ENCODE data around the gene STK17A.
A peak's percentile ranks its signal among the peaks of the same experiment; 100 is the strongest.

The STK17A gene

DNA sequence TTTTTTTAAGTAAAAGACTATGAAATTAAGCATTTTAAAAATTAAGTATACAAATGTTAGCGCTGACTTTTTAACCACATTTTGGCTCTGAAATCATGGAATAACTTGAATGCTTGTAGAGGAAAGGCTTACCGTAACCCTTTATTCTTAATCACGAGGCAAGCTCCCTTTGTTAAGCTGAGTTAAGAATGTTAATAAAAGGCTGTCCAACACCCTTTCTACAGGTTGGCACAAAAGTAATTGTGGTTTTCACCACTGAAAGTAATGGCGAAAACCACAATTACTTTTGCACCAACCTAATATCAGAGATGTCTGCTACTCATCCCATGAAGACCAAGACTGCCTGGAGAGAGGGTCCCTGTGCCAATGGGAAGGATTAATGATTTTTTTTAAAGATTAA, 70.6 kb downstream of the STK17A start:
- ATAC-seq (ENCODE audit: insufficient read depth, low read depth) (no peak), DNase-seq (no peak)
- H3K27me3 ChIP-seq (ENCODE audit: insufficient read depth, low read length, poor library complexity) = no peaks in the 10 kb centered on the region
- H3K4me3 ChIP-seq (ENCODE audit: low read depth in 1 of 2, low read length in 2 of 2) = no peak overlapping the region
- no peak overlapping the region for H2AFZ ChIP-seq (ENCODE audit: low read depth, low read length)
- H4K20me1 ChIP-seq (ENCODE audit: insufficient read depth, low read length) = peaks cover 52% of the 10 kb centered on the region
- peaks cover 72% of the 10 kb centered on the region for H3K79me2 ChIP-seq (ENCODE audit: insufficient read depth, low read length)
- H3K36me3 ChIP-seq (ENCODE audit: insufficient read depth, low read length) = peaks cover 19% of the 10 kb centered on the region
- no peak overlapping the region for H3K9ac ChIP-seq (ENCODE audit: low read depth, low read length)
- TF ChIP-seq, protein P1, sequence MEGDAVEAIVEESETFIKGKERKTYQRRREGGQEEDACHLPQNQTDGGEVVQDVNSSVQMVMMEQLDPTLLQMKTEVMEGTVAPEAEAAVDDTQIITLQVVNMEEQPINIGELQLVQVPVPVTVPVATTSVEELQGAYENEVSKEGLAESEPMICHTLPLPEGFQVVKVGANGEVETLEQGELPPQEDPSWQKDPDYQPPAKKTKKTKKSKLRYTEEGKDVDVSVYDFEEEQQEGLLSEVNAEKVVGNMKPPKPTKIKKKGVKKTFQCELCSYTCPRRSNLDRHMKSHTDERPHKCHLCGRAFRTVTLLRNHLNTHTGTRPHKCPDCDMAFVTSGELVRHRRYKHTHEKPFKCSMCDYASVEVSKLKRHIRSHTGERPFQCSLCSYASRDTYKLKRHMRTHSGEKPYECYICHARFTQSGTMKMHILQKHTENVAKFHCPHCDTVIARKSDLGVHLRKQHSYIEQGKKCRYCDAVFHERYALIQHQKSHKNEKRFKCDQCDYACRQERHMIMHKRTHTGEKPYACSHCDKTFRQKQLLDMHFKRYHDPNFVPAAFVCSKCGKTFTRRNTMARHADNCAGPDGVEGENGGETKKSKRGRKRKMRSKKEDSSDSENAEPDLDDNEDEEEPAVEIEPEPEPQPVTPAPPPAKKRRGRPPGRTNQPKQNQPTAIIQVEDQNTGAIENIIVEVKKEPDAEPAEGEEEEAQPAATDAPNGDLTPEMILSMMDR (IDR thresholded peaks at IDR 0.05; ENCODE audit: borderline replicate concordance, extremely low read depth, low read length, poor library complexity, severe bottlenecking) = no peak
- TF ChIP-seq EZH2 (IDR thresholded peaks at IDR 0.05; ENCODE audit: borderline replicate concordance, low read depth, low read length, severe bottlenecking) = no peak
- H3K4me2 ChIP-seq (ENCODE audit: insufficient read depth, low read length) = no peak overlapping the region
- no peak overlapping the region for H3K27ac ChIP-seq (ENCODE audit: low read length)
- H3K9me3 ChIP-seq (ENCODE audit: insufficient read depth, low read length, severe bottlenecking) = no peaks in the 10 kb centered on the region
- H3K4me1 ChIP-seq (ENCODE audit: insufficient read depth, low read length) = peaks cover 43% of the 10 kb centered on the region

DNA sequence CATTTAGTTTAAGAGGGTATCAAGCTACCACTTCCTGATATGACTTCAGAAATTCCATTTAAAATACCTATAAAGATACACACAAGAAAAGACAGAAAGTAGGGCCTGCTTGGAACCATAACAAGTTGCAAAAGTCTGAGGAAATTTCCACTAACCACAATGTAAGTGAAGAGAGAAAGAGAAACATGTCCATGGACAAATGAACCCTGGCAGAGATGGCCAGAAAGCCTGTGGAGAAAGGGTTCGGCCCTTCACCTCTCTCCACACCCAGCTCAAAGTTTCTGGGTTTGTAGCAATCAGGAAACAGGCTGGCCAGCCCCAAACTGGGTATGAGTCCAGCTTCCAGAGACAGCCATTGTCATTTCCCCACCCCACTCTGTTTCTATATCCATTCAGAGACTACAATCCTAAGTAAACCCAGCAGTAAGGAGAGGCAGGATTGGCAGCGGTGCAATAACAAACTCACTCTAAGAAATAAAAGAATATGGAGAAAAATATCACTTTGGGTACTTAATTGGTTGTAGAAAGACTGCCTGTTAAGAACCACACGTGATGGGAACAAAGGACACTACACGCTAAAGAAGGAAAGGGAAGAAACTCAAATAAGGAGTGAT, 71.1 kb downstream of the STK17A start:
- DNase-seq (no peak), ATAC-seq (ENCODE audit: insufficient read depth, low read depth) (no peak)
- Histone ChIP-seq H3K9me3 (ENCODE audit: insufficient read depth, low read length, severe bottlenecking) (no peaks in the 10 kb centered on the region), H3K9ac (ENCODE audit: low read depth, low read length) (no peak overlapping the region), H3K4me2 (ENCODE audit: insufficient read depth, low read length) (no peak overlapping the region), H4K20me1 (ENCODE audit: insufficient read depth, low read length) (peaks cover 57% of the 10 kb centered on the region), H2AFZ (ENCODE audit: low read depth, low read length) (no peak overlapping the region), H3K4me3 (ENCODE audit: low read depth in 1 of 2, low read length in 2 of 2) (no peak overlapping the region), H3K27ac (ENCODE audit: low read length) (peak overlapping the region; percentile 30; the same call in 1 of the 2 replicates), H3K4me1 (ENCODE audit: insufficient read depth, low read length) (peaks cover 37% of the 10 kb centered on the region), H3K79me2 (ENCODE audit: insufficient read depth, low read length) (peaks cover 77% of the 10 kb centered on the region), H3K27me3 (ENCODE audit: insufficient read depth, low read length, poor library complexity) (no peaks in the 10 kb centered on the region), H3K36me3 (ENCODE audit: insufficient read depth, low read length) (peaks cover 23% of the 10 kb centered on the region)
- TF ChIP-seq EZH2 (IDR thresholded peaks at IDR 0.05; ENCODE audit: borderline replicate concordance, low read depth, low read length, severe bottlenecking) = no peak
- TF ChIP-seq, protein P1 (IDR thresholded peaks at IDR 0.05; ENCODE audit: borderline replicate concordance, extremely low read depth, low read length, poor library complexity, severe bottlenecking) = no peak

DNA sequence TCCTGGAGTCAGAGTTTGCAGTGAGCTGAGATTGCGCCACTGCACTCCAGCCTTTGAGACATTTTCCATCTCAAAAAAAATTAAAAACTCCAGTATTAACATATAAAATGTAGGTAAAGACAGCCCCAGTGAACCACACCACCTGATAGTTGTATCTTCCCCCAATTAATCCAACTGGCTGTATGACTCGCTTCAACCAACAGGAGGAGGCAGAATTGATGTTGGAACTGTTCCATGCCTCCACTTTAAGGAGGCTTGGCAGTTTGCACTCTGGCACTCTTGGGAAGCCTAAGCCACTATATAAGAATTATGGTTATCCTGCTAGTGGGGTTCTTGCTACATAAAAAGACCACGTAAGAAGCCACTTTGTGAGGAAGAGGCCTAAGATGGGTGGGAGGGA, 72.7 kb downstream of the STK17A start:
- TF ChIP-seq, protein P1 (IDR thresholded peaks at IDR 0.05; ENCODE audit: borderline replicate concordance, extremely low read depth, low read length, poor library complexity, severe bottlenecking) = no peak
- TF ChIP-seq EZH2 (IDR thresholded peaks at IDR 0.05; ENCODE audit: borderline replicate concordance, low read depth, low read length, severe bottlenecking) = no peak
- Histone ChIP-seq H3K4me3 (ENCODE audit: low read depth in 1 of 2, low read length in 2 of 2) (no peak overlapping the region), H3K4me1 (ENCODE audit: insufficient read depth, low read length) (peaks cover 22% of the 10 kb centered on the region), H4K20me1 (ENCODE audit: insufficient read depth, low read length) (peaks cover 56% of the 10 kb centered on the region), H3K4me2 (ENCODE audit: insufficient read depth, low read length) (no peak overlapping the region), H3K9ac (ENCODE audit: low read depth, low read length) (no peak overlapping the region), H2AFZ (ENCODE audit: low read depth, low read length) (no peak overlapping the region), H3K9me3 (ENCODE audit: insufficient read depth, low read length, severe bottlenecking) (no peaks in the 10 kb centered on the region), H3K36me3 (ENCODE audit: insufficient read depth, low read length) (peaks cover 23% of the 10 kb centered on the region), H3K79me2 (ENCODE audit: insufficient read depth, low read length) (peaks cover 90% of the 10 kb centered on the region), H3K27ac (ENCODE audit: low read length) (no peak overlapping the region), H3K27me3 (ENCODE audit: insufficient read depth, low read length, poor library complexity) (no peaks in the 10 kb centered on the region)
- no peak for DNase-seq
- no peak for ATAC-seq (ENCODE audit: insufficient read depth, low read depth)
